Esophagus muscularis mucosa (tissue), 3 donors: Measurements from ENCODE around the gene NDFIP1.

ENCODE experiments used
- POLR2AphosphoS5 ChIP-seq, 2 donors: sonication (generic); formaldehyde crosslinking; IDR thresholded peaks; one replicate each; pipeline ENCODE4 v1.6.1; 2017; ENCODE audit warnings: antibody characterized with exemption in 2 of 2
- TF ChIP-seq, protein P1 (sequence below), 3 experiments: fragments of 200-600 bp in 2 of 3; fragments of 450-650 bp in 1 of 3; sonication (generic) in 2 of 3; IDR thresholded peaks; one replicate each; pipeline ENCODE4 v1.5.1; 2017 to 2019; ENCODE audit warnings: antibody characterized with exemption in 3 of 3, mild to moderate bottlenecking in 2 of 3, moderate library complexity in 1 of 3

DNA sequence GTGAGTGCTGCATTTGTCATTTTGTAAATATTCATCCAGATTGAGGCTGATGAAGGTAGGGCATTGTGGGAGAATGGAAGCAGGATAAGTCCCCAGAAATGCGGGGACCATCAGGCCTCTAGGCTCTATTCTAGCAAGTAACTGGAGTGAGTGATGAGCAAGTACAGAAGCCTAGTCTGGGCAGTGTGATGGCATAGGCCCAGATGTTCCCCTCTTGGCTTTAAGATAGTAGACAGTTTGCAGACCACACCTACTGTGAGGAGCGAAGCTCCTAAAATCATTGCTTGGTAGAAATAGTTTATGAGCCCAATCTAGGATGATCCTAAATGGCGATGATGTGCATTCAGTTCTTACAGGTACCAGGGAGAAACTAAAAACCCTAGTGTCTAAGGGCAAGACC is 24.3 kb downstream of the NDFIP1 start:
- TF ChIP-seq, protein P1, sequence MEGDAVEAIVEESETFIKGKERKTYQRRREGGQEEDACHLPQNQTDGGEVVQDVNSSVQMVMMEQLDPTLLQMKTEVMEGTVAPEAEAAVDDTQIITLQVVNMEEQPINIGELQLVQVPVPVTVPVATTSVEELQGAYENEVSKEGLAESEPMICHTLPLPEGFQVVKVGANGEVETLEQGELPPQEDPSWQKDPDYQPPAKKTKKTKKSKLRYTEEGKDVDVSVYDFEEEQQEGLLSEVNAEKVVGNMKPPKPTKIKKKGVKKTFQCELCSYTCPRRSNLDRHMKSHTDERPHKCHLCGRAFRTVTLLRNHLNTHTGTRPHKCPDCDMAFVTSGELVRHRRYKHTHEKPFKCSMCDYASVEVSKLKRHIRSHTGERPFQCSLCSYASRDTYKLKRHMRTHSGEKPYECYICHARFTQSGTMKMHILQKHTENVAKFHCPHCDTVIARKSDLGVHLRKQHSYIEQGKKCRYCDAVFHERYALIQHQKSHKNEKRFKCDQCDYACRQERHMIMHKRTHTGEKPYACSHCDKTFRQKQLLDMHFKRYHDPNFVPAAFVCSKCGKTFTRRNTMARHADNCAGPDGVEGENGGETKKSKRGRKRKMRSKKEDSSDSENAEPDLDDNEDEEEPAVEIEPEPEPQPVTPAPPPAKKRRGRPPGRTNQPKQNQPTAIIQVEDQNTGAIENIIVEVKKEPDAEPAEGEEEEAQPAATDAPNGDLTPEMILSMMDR (IDR thresholded peaks at IDR 0.05) = no peak
- no peak for TF ChIP-seq POLR2AphosphoS5 (IDR thresholded peaks at IDR 0.05)
